HEK293 (cell line): Measurements from ENCODE around the gene PRKAR2B.

Source experiments
- CTCF ChIA-PET: fragments of 350-600 bp; formaldehyde crosslinking; extraction: SDS; loops from one replicate; lab custom pipeline; 2021; ENCODE audit warnings: antibody characterized with exemption; lab: Yijun Ruan, JAX
- POLR2A ChIA-PET: fragments of 300-600 bp; formaldehyde crosslinking; extraction: SDS; loops from one replicate; lab custom pipeline; 2020; ENCODE audit warnings: antibody characterized with exemption, inconsistent platforms; lab: Yijun Ruan, JAX
- H3K27ac ChIP-seq: fragments of 200-500 bp; sonication (Bioruptor generic); 2 replicates; pipeline ENCODE4 v1.5.1; 2014; ENCODE audit warnings: low read depth, low read length, control low read depth, inconsistent platforms; ENCODE audit errors: extremely low read depth
- H3K36me3 ChIP-seq, 2 experiments: fragments of 200-500 bp in 1 of 2; sonication (Bioruptor generic) in 1 of 2; 1 replicate in 1 of 2; 2 replicates in 1 of 2; pipeline ENCODE4 v1.5.1; 2014 to 2017; ENCODE audit warnings: inconsistent platforms in 2 of 2, low read length in 2 of 2; ENCODE audit not compliant: control insufficient read depth in 2 of 2, insufficient read depth in 1 of 2
- H3K4me1 ChIP-seq: fragments of 200-500 bp; sonication (Bioruptor generic); 2 replicates; pipeline ENCODE4 v1.5.1; 2014; ENCODE audit warnings: mild to moderate bottlenecking, low read length, inconsistent platforms; ENCODE audit not compliant: control insufficient read depth, insufficient read depth
- H3K4me3 ChIP-seq: 2 replicates; pipeline ENCODE4 v1.5.1; 2011; ENCODE audit warnings: low read depth, mild to moderate bottlenecking, control low read depth, low read length, moderate library complexity
- H3K9me3 ChIP-seq: fragments of 200-500 bp; sonication (Bioruptor generic); 2 replicates; pipeline ENCODE4 v1.5.1; 2014; ENCODE audit warnings: low read depth, low read length, inconsistent platforms; ENCODE audit not compliant: control insufficient read depth, insufficient read depth
- BCL11B ChIP-seq: fragments of 450-650 bp; formaldehyde crosslinking; IDR thresholded peaks from 2 replicates; pipeline ENCODE4 v1.5.1; 2016; ENCODE audit warnings: low read depth, missing biosample characterization, missing genetic modification characterization
- GLIS1 ChIP-seq: fragments of 450-650 bp; formaldehyde crosslinking; IDR thresholded peaks from 2 replicates; pipeline ENCODE4 v1.5.1; 2016; ENCODE audit warnings: missing biosample characterization, missing genetic modification characterization
- MZF1 ChIP-seq: fragments of 450-650 bp; formaldehyde crosslinking; IDR thresholded peaks from 2 replicates; pipeline ENCODE4 v1.5.1; 2017; ENCODE audit warnings: missing biosample characterization, missing genetic modification characterization, borderline replicate concordance
- OSR2 ChIP-seq: fragments of 450-650 bp; formaldehyde crosslinking; IDR thresholded peaks from 2 replicates; pipeline ENCODE4 v1.5.1; 2016; ENCODE audit warnings: missing biosample characterization, missing genetic modification characterization
- SCRT1 ChIP-seq: fragments of 450-650 bp; formaldehyde crosslinking; IDR thresholded peaks from 2 replicates; pipeline ENCODE4 v1.5.1; 2016; ENCODE audit warnings: missing biosample characterization, missing genetic modification characterization, borderline replicate concordance
- SETDB1 ChIP-seq: IDR thresholded peaks from one replicate; pipeline ENCODE4 v1.6.1; 2017; ENCODE audit warnings: mild to moderate bottlenecking, low read length, moderate library complexity, mixed read lengths; ENCODE audit not compliant: insufficient read length
- SP7 ChIP-seq: fragments of 450-650 bp; formaldehyde crosslinking; IDR thresholded peaks from 2 replicates; pipeline ENCODE4 v1.5.1; 2016; ENCODE audit warnings: missing biosample characterization, missing genetic modification characterization
- WT1 ChIP-seq: fragments of 450-650 bp; formaldehyde crosslinking; IDR thresholded peaks from 2 replicates; pipeline ENCODE4 v1.5.1; 2016; ENCODE audit warnings: missing biosample characterization, missing genetic modification characterization
- ZFP69B ChIP-seq: fragments of 450-650 bp; formaldehyde crosslinking; IDR thresholded peaks from 2 replicates; pipeline ENCODE4 v1.5.1; 2016; ENCODE audit warnings: missing biosample characterization, missing genetic modification characterization
- ZNF221 ChIP-seq: fragments of 450-650 bp; formaldehyde crosslinking; IDR thresholded peaks from 2 replicates; pipeline ENCODE4 v1.5.1; 2017; ENCODE audit warnings: missing biosample characterization, missing genetic modification characterization, borderline replicate concordance
- ZNF324 ChIP-seq: fragments of 450-650 bp; formaldehyde crosslinking; IDR thresholded peaks from 2 replicates; pipeline ENCODE4 v1.5.1; 2016; ENCODE audit warnings: missing biosample characterization, missing genetic modification characterization
- ZNF423 ChIP-seq: fragments of 450-650 bp; formaldehyde crosslinking; IDR thresholded peaks from 2 replicates; pipeline ENCODE4 v1.5.1; 2016; ENCODE audit warnings: missing biosample characterization, missing genetic modification characterization
- ZNF768 ChIP-seq: fragments of 450-650 bp; formaldehyde crosslinking; IDR thresholded peaks from 2 replicates; pipeline ENCODE4 v1.5.1; 2018; ENCODE audit warnings: missing biosample characterization, mild to moderate bottlenecking, missing genetic modification characterization
- TF ChIP-seq, protein P1 (sequence below): fragments of 450-650 bp; formaldehyde crosslinking; IDR thresholded peaks from 2 replicates; pipeline ENCODE4 v1.5.1; 2016; ENCODE audit warnings: missing biosample characterization, missing genetic modification characterization, borderline replicate concordance
- TF ChIP-seq, protein P2 (sequence below): fragments of 450-650 bp; formaldehyde crosslinking; IDR thresholded peaks from 2 replicates; pipeline ENCODE4 v1.5.1; 2016; ENCODE audit warnings: missing biosample characterization, missing genetic modification characterization
- TF ChIP-seq, protein P3 (sequence below): fragments of 450-650 bp; formaldehyde crosslinking; IDR thresholded peaks from 2 replicates; pipeline ENCODE4 v1.5.1; 2017; ENCODE audit warnings: missing biosample characterization, missing genetic modification characterization
- TF ChIP-seq, protein P4 (sequence below): fragments of 450-650 bp; formaldehyde crosslinking; IDR thresholded peaks from 2 replicates; pipeline ENCODE4 v1.5.1; 2016; ENCODE audit warnings: missing biosample characterization, missing genetic modification characterization
- TF ChIP-seq, protein P5 (sequence below): fragments of 450-650 bp; formaldehyde crosslinking; IDR thresholded peaks from 2 replicates; pipeline ENCODE4 v1.5.1; 2017; ENCODE audit warnings: missing biosample characterization, missing genetic modification characterization

PRKAR2B gene

DNA sequence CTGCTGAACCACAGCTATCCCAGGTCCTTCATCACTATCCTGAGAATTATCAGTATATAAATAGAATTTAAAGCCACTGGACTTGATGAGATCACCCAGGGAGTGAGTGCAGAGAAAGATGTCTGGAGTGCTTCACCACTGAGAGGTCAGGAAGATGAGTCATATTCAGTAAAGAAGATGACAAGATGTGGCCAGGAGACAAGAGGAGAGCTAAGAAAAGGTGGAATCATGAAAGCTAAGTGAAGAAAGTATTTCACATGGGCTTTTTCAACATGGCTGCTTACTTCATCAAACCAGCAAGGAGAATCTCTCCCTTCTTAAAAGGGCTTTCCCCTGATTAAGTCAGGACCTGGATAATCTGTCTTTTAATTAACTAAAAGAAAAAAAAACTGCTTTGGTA is 9.1 kb upstream of the PRKAR2B start (continued):
- TF ChIP-seq, protein P1, sequence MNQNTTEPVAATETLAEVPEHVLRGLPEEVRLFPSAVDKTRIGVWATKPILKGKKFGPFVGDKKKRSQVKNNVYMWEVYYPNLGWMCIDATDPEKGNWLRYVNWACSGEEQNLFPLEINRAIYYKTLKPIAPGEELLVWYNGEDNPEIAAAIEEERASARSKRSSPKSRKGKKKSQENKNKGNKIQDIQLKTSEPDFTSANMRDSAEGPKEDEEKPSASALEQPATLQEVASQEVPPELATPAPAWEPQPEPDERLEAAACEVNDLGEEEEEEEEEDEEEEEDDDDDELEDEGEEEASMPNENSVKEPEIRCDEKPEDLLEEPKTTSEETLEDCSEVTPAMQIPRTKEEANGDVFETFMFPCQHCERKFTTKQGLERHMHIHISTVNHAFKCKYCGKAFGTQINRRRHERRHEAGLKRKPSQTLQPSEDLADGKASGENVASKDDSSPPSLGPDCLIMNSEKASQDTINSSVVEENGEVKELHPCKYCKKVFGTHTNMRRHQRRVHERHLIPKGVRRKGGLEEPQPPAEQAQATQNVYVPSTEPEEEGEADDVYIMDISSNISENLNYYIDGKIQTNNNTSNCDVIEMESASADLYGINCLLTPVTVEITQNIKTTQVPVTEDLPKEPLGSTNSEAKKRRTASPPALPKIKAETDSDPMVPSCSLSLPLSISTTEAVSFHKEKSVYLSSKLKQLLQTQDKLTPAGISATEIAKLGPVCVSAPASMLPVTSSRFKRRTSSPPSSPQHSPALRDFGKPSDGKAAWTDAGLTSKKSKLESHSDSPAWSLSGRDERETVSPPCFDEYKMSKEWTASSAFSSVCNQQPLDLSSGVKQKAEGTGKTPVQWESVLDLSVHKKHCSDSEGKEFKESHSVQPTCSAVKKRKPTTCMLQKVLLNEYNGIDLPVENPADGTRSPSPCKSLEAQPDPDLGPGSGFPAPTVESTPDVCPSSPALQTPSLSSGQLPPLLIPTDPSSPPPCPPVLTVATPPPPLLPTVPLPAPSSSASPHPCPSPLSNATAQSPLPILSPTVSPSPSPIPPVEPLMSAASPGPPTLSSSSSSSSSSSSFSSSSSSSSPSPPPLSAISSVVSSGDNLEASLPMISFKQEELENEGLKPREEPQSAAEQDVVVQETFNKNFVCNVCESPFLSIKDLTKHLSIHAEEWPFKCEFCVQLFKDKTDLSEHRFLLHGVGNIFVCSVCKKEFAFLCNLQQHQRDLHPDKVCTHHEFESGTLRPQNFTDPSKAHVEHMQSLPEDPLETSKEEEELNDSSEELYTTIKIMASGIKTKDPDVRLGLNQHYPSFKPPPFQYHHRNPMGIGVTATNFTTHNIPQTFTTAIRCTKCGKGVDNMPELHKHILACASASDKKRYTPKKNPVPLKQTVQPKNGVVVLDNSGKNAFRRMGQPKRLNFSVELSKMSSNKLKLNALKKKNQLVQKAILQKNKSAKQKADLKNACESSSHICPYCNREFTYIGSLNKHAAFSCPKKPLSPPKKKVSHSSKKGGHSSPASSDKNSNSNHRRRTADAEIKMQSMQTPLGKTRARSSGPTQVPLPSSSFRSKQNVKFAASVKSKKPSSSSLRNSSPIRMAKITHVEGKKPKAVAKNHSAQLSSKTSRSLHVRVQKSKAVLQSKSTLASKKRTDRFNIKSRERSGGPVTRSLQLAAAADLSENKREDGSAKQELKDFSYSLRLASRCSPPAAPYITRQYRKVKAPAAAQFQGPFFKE (tag by site-specific recombination) = no peak
- TF ChIP-seq GLIS1 (tag by site-specific recombination) = 0 out of 2 replicates have a peak, but pooled peaks have one; percentile 14
- TF ChIP-seq ZFP69B (tag by site-specific recombination) = no peak
- TF ChIP-seq, protein P2, sequence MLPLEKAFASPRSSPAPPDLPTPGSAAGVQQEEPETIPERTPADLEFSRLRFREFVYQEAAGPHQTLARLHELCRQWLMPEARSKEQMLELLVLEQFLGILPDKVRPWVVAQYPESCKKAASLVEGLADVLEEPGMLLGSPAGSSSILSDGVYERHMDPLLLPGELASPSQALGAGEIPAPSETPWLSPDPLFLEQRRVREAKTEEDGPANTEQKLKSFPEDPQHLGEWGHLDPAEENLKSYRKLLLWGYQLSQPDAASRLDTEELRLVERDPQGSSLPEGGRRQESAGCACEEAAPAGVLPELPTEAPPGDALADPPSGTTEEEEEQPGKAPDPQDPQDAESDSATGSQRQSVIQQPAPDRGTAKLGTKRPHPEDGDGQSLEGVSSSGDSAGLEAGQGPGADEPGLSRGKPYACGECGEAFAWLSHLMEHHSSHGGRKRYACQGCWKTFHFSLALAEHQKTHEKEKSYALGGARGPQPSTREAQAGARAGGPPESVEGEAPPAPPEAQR (tag by site-specific recombination) = no peak
- TF ChIP-seq WT1 (tag by site-specific recombination) = no peak

DNA sequence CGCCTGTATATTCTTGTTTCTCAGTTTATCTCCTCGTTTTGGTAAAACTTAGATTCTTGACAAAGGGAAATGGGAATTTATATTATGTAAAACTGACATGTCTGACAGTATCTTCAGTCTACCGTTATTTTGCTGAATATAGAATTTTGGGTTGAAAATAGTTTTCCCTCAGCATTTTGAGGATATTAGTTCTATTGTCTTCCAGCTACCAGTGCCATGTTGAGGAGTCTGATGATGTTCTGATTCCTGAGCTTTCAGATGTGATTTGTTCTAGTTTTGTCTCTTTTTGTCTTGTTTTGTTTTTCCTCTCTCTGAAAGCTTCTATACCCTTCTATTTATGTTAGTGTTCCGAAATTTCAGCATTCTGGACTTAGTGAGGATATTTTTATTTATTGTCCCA is 8.0 kb upstream of the PRKAR2B start:
- ChIA-PET CTCF (no interaction called here), POLR2A (no interaction called here)
- Histone ChIP-seq H3K36me3 (no peaks in the 10 kb centered on the region), H3K27ac (no peak overlapping the region), H3K4me1 (no peaks in the 10 kb centered on the region), H3K9me3 (no peaks in the 10 kb centered on the region), H3K4me3 (no peak overlapping the region)
- TF ChIP-seq, protein P3, sequence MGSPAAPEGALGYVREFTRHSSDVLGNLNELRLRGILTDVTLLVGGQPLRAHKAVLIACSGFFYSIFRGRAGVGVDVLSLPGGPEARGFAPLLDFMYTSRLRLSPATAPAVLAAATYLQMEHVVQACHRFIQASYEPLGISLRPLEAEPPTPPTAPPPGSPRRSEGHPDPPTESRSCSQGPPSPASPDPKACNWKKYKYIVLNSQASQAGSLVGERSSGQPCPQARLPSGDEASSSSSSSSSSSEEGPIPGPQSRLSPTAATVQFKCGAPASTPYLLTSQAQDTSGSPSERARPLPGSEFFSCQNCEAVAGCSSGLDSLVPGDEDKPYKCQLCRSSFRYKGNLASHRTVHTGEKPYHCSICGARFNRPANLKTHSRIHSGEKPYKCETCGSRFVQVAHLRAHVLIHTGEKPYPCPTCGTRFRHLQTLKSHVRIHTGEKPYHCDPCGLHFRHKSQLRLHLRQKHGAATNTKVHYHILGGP (tag by site-specific recombination) = no peak
- TF ChIP-seq MZF1 = no peak
- no peak for TF ChIP-seq ZNF423 (tag by site-specific recombination)
- TF ChIP-seq SETDB1 = peak; percentile 78
- no peak for TF ChIP-seq OSR2 (tag by site-specific recombination)
- TF ChIP-seq SP7 (tag by site-specific recombination) = no peak

DNA sequence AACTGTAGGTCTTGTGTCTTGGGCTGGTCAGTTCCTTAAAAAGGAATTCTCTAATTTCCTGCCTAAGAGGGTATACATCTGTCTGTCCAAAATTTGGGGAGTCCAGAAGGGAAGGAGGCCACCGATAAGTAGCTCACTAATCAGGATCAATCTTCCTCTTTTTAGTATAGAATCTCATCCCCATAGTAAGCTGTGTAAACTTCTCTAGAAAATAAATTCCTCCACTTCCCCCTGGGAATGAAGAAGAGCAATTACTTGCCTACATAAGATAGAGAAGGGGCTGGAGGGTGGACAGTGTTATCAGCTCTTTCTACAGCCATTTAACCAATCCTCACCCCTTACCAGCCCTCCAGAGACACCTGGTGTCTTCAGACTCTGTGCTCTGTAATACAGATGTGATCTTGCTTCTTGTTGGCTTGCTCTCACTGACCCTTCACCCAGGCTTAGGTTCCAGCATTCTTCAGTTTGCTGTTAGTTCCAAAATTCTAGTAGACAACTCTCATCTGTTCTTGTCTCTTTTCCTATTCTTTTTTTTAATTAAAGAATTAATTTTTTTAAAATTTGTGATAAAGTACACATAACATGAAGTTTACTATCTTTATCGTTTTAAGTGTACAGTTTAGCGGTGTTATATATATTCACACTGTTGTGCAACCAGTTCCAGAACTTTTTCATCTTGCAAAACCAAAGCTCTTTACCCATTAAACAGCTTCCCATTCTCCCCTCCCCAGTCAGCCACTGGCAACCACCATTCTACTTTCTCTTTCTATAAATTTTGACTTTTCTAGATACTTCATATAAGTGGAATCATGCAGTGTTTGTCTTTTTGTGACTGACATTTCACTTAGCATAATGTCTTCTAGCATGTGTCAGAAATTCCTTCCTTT is 6.5 kb upstream of the PRKAR2B start:
- Histone ChIP-seq H3K9me3 (no peaks in the 10 kb centered on the region), H3K4me1 (no peaks in the 10 kb centered on the region), H3K4me3 (no peak overlapping the region), H3K36me3 (no peaks in the 10 kb centered on the region), H3K27ac (no peak overlapping the region)
- ChIA-PET CTCF (interaction anchor here (1.0 kb wide), 1 partner anchor 112 kb away, joined by 3 read pairs; no protein-coding TSS in a partner anchor), POLR2A (no interaction called here)
- TF ChIP-seq ZNF324 = no peak
- no peak for TF ChIP-seq BCL11B (tag by site-specific recombination)
- TF ChIP-seq ZNF768 (tag by site-specific recombination) = no peak
- no peak for TF ChIP-seq GLIS1 (tag by site-specific recombination)
- TF ChIP-seq ZNF221 (tag by site-specific recombination) = no peak
- TF ChIP-seq, protein P4, sequence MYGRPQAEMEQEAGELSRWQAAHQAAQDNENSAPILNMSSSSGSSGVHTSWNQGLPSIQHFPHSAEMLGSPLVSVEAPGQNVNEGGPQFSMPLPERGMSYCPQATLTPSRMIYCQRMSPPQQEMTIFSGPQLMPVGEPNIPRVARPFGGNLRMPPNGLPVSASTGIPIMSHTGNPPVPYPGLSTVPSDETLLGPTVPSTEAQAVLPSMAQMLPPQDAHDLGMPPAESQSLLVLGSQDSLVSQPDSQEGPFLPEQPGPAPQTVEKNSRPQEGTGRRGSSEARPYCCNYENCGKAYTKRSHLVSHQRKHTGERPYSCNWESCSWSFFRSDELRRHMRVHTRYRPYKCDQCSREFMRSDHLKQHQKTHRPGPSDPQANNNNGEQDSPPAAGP (tag by site-specific recombination) = no peak
- no peak for TF ChIP-seq SCRT1 (tag by site-specific recombination)
- TF ChIP-seq, protein P5, sequence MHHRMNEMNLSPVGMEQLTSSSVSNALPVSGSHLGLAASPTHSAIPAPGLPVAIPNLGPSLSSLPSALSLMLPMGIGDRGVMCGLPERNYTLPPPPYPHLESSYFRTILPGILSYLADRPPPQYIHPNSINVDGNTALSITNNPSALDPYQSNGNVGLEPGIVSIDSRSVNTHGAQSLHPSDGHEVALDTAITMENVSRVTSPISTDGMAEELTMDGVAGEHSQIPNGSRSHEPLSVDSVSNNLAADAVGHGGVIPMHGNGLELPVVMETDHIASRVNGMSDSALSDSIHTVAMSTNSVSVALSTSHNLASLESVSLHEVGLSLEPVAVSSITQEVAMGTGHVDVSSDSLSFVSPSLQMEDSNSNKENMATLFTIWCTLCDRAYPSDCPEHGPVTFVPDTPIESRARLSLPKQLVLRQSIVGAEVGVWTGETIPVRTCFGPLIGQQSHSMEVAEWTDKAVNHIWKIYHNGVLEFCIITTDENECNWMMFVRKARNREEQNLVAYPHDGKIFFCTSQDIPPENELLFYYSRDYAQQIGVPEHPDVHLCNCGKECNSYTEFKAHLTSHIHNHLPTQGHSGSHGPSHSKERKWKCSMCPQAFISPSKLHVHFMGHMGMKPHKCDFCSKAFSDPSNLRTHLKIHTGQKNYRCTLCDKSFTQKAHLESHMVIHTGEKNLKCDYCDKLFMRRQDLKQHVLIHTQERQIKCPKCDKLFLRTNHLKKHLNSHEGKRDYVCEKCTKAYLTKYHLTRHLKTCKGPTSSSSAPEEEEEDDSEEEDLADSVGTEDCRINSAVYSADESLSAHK (tag by site-specific recombination) = no peak
